Muscle layer of duodenum (tissue), 2 donors: Measurements from ENCODE around the gene MGAT4B.
"Not testable (repeated sequence)": the region's sequence is repeated elsewhere in the genome, so short reads cannot be mapped to it uniquely, and the experiment has no call there.

Experiments used
- H3K27ac ChIP-seq: one replicate; pipeline ENCODE4 v1.7.0; 2013; ENCODE audit warnings: mild to moderate bottlenecking, low read length
- H3K27me3 ChIP-seq: one replicate; pipeline ENCODE4 v1.7.0; 2013; ENCODE audit warnings: low read depth, mild to moderate bottlenecking, control low read depth, low read length
- H3K36me3 ChIP-seq, 2 donors: one replicate each; pipeline ENCODE4 v1.7.0; 2013; ENCODE audit warnings: low read length in 2 of 2, control low read depth in 1 of 2, mild to moderate bottlenecking in 1 of 2; ENCODE audit not compliant: insufficient read depth in 2 of 2, control insufficient read depth in 1 of 2
- H3K4me1 ChIP-seq, 2 donors: one replicate each; pipeline ENCODE4 v1.7.0; 2013; ENCODE audit warnings: low read length in 2 of 2, mild to moderate bottlenecking in 2 of 2, control low read depth in 1 of 2, moderate library complexity in 1 of 2; ENCODE audit not compliant: insufficient read depth in 2 of 2, control insufficient read depth in 1 of 2
- H3K4me3 ChIP-seq, 2 donors: one replicate each; pipeline ENCODE4 v1.7.0; 2013; ENCODE audit warnings: low read length in 2 of 2, low read depth in 1 of 2, mild to moderate bottlenecking in 1 of 2
- H3K9me3 ChIP-seq, 2 donors: one replicate each; pipeline ENCODE4 v1.7.0; 2013; ENCODE audit warnings: low read length in 2 of 2, control low read depth in 1 of 2, mild to moderate bottlenecking in 1 of 2; ENCODE audit not compliant: control insufficient read depth in 1 of 2
- donor health status: healthy.

The MGAT4B gene

DNA sequence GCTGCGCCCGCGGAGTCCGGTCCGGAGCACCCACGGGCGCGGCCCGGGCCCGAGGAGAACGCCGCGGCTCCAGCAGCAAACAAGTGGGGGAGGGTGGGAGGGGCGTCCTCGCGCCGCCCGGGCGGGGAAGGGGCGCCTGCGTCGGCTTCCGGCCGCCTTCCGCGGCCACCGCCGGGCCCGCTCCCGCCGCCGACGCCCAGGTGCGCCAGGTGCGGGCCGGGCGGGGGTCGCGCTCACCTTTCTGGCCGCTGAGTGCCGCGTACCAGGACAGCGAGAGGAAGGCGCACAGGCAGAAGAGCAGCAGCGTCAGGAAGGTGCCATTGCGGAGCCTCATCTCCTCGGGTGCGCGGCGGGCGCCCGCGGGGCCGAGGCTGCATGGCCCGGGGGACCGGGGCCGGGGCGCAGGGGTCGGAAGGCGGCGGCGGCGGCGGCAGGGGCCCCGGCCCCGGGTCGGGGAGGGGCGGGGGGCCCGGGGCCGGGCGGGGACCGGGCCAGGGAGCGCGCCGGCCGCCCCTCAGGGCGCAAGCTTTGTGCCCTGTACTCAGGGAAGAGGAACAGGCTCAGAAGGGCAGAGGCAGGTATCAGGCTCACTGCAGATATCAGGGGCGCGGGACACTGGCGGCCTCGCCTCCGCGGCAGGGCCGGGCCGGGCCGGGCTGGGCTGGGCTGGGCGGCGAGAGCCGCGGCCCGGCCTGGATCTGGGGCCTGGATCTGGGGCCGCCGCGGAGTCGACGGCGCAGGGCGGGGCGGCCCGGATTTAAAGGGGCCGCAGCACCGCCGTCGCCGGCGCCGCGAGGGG, at the start of gene MGAT4B:
TSS of gene MGAT4B (minus strand) at position 617 of the 799 bp plus-strand sequence. CDS start at position 334, 283 bp downstream.
- Histone ChIP-seq H3K4me1 (peaks cover 23 to 35% of the 10 kb centered on the region in 2 donors), H3K27ac (no peak within 1 kb of the TSS), H3K9me3 (no peaks in the 10 kb centered on the region), H3K4me3 (peak within 1 kb of the TSS; percentile 37 to 73), H3K36me3 (no peaks in the 10 kb centered on the region), H3K27me3 (no peaks in the 10 kb centered on the region)

DNA sequence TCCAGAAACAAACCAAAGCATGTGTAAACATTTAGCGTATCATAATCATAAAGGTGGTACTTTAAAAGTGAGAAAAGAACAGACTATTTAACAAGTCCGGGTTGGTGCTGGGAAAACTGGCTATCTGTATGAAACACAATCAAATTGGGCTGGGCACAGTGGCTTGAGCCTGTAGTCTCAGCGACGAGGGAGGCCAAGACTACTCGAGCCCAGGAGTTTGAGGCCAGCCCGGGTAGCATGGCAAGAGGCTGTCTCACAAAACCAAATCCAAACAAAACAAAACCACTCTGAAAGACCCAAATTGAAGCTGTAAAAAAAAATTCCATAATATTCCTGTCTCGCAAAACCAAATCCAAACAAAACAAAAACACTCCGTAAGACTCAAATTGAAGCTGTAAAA, 47.7 kb upstream of the MGAT4B start:
- Histone ChIP-seq H3K9me3 (no peaks in the 10 kb centered on the region), H3K4me3 (no peak overlapping the region), H3K36me3 (peaks cover 27 to 31% of the 10 kb centered on the region in 2 donors), H3K27ac (no peak overlapping the region), H3K4me1 (peaks cover 0 to 3% of the 10 kb centered on the region in 2 donors), H3K27me3 (no peaks in the 10 kb centered on the region)

DNA sequence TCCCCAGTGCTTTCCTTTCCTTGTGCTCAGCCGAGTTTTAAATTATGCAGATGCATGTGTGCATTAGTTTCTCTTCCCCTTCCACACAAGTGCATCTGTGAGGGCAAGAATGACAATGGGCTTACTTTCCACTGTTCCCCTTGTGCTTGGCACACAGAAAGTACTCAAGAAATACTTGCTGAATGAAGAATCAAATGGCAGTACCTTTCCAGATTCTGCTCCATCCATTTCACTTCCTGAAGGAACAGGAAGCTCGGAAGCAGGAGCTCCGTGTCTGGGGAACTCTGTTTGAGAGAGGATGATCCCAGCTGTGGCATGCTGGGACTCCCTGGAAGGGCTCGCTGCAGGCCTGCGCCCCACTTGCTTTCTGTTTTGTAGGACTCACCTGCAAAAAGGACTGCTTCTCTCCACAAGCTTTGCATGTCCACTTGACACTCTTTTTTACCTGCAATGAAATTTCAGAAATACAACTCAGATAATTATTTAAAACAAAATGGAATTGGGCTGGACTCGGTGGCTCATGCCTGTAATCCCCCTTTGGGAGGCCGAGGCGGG, 46.4 kb upstream of the MGAT4B start:
- H3K27ac ChIP-seq, result no peak overlapping the region
- peaks cover 0 to 3% of the 10 kb centered on the region in 2 donors for H3K4me1 ChIP-seq
- no peaks in the 10 kb centered on the region for H3K27me3 ChIP-seq
- peaks cover 35 to 42% of the 10 kb centered on the region in 2 donors for H3K36me3 ChIP-seq
- H3K4me3 ChIP-seq, result no peak overlapping the region
- H3K9me3 ChIP-seq, result no peaks in the 10 kb centered on the region

DNA sequence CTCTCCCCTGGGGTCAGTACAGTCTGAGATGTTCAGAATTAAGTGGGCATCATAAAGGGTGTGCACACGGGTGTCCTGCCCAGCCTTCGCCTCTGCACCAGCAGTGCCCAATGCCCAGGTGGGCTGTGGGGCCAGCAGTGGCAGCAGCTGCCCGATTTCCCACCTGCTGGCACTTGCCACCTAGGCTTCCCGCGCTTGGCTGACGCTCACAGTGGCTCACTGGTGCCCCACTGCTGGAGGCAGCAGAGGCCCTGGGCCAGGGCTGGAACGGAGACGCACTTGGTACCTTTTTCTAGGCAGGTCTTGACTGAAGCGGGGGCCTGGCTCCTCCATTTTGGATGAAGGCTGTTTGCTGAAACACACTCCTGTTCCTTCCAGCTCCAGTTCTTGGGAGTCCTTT, 35.0 kb upstream of the MGAT4B start:
- Histone ChIP-seq H3K36me3 (peaks cover 24 to 78% of the 10 kb centered on the region in 2 donors), H3K27me3 (no peaks in the 10 kb centered on the region), H3K4me1 (peaks cover 0 to 1% of the 10 kb centered on the region in 2 donors), H3K9me3 (peaks cover 0 to 3% of the 10 kb centered on the region in 2 donors), H3K27ac (no peak overlapping the region), H3K4me3 (no peak overlapping the region)

DNA sequence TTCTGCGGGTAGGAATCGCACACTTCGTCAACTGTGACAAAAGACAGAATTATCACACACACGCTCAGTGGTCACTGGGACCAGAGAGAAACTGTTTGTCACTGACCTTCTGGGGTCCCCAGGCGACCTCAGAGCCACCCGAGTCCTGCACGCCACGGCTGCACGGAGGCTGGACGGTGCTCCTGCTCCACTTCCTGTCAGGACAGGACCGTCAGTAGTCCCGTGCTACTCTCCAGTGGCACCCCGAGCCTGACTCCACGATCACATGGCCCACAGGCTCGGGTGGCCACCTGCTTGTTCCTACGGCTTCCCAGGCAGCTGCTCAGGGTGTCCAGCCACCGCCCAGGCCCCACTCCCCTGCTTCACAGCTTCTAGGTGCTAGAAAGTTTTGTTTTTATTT, 34.1 kb upstream of the MGAT4B start:
- H3K4me3 ChIP-seq, result no peak overlapping the region
- H3K36me3 ChIP-seq, result peaks cover 32 to 78% of the 10 kb centered on the region in 2 donors
- H3K27ac ChIP-seq, result no peak overlapping the region
- H3K27me3 ChIP-seq, result no peaks in the 10 kb centered on the region
- H3K4me1 ChIP-seq, result peaks cover 0 to 9% of the 10 kb centered on the region in 2 donors
- H3K9me3 ChIP-seq, result peaks cover 0 to 3% of the 10 kb centered on the region in 2 donors

DNA sequence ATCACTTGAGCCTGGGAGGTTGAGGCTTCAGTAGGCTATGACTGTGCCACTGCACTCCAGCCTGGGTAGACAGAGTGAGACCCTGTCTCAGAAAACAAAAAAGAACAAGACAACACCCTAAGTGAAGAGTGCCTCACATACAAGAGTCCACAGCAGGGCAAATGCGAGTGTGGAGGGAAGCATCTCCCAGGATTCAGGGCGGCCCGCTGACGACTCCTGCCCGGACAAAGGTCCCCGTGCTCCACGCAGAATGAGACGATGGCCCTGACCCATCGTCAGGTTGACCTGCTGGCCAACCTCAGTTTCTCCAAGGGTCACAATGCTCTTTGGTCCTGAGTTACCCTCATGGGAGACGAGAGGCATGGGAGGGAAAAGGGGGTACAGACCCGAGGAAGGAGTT, 33.7 kb upstream of the MGAT4B start:
- Histone ChIP-seq H3K9me3 (peaks cover 0 to 3% of the 10 kb centered on the region in 2 donors), H3K4me3 (no peak overlapping the region), H3K27ac (no peak overlapping the region), H3K27me3 (no peaks in the 10 kb centered on the region), H3K4me1 (peaks cover 0 to 9% of the 10 kb centered on the region in 2 donors), H3K36me3 (peaks cover 33 to 78% of the 10 kb centered on the region in 2 donors)

- Histone ChIP-seq H3K27ac (no peak overlapping the region), H3K4me3 (no peak overlapping the region), H3K9me3 (no peaks in the 10 kb centered on the region), H3K27me3 (no peaks in the 10 kb centered on the region), H3K4me1 (peaks cover 0 to 9% of the 10 kb centered on the region in 2 donors), H3K36me3 (peaks cover 33 to 73% of the 10 kb centered on the region in 2 donors)
Measured at GRCh38 chr5:179839328-179840256, 32.9 kb upstream of the MGAT4B start.

DNA sequence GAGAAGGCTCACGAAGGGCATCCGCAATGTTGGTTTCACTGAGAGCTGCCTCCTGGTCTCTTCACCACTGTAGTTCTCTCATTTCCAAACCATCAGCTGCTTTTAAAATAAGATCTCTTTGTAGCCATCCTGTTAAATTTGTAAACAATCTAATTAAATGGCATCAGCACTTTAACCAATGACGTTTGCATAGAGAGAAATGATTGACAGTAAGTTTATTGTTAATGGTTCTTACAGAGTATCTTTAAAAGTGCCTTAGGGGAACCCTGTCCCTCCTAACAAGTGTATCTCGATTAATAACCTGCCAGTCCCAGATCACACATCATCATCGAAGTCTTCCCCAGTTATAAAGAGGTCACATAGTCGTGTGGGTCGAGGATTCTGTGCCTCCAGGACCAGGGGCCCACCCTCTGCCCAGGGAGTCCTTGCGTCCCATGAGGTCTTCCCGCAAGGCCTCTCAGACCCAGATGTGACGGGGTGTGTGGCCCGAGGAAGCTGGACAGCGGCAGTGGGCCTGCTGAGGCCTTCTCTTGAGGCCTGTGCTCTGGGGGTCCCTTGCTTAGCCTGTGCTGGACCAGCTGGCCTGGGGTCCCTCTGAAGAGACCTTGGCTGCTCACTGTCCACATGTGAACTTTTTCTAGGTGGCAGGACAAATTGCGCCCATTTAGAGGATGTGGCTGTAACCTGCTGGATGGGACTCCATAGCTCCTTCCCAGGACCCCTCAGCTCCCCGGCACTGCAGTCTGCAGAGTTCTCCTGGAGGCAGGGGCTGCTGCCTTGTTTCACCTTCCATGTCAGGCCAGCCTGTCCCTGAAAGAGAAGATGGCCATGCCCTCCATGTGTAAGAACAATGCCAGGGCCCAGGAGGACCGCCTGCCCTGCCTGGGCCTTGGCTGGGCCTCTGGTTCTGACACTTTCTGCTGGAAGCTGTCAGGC, 30.7 kb upstream of the MGAT4B start:
- Histone ChIP-seq H3K4me3 (no peak overlapping the region), H3K27ac (no peak overlapping the region), H3K4me1 (peaks cover 0 to 9% of the 10 kb centered on the region in 2 donors), H3K27me3 (no peaks in the 10 kb centered on the region), H3K36me3 (peaks cover 50 to 79% of the 10 kb centered on the region in 2 donors), H3K9me3 (no peaks in the 10 kb centered on the region)

DNA sequence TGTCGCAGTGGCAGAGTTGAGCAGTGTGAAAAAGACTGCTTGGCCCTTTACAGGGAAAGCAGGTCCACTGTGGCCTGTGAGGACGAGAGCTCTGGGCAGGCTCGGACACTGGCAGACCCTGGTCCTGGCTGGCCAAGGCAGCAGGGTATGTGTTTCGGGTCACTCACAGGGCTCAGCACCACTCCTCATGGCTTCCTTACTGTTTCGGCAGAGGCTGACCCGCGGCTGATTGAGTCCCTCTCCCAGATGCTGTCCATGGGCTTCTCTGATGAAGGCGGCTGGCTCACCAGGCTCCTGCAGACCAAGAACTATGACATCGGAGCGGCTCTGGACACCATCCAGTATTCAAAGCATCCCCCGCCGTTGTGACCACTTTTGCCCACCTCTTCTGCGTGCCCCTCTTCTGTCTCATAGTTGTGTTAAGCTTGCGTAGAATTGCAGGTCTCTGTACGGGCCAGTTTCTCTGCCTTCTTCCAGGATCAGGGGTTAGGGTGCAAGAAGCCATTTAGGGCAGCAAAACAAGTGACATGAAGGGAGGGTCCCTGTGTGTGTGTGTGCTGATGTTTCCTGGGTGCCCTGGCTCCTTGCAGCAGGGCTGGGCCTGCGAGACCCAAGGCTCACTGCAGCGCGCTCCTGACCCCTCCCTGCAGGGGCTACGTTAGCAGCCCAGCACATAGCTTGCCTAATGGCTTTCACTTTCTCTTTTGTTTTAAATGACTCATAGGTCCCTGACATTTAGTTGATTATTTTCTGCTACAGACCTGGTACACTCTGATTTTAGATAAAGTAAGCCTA, 29.8 kb upstream of the MGAT4B start:
- Histone ChIP-seq H3K9me3 (no peaks in the 10 kb centered on the region), H3K4me1 (peaks cover 0 to 9% of the 10 kb centered on the region in 2 donors), H3K27me3 (no peaks in the 10 kb centered on the region), H3K27ac (no peak overlapping the region), H3K36me3 (peaks cover 52 to 81% of the 10 kb centered on the region in 2 donors), H3K4me3 (no peak overlapping the region)

DNA sequence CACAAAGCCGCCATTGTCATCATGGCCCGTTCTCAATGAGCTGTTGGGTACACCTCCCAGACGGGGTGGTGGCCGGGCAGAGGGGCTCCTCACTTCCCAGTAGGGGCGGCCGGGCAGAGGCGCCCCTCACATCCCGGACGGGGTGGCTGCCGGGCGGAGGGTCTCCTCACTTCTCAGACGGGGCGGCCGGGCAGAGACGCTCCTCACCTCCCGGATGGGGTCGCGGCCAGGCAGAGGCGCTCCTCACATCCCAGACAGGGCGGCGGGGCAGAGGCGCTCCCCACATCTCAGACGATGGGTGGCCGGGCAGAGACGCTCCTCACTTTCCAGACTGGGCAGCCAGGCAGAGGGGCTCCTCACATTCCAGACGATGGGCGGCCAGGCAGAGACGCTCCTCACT, 28.2 kb upstream of the MGAT4B start:
- not testable (repeated sequence) for H3K27ac ChIP-seq, H3K9me3 ChIP-seq, H3K4me1 ChIP-seq, H3K4me3 ChIP-seq, H3K27me3 ChIP-seq
- peaks cover 57 to 83% of the 10 kb centered on the region in 2 donors for H3K36me3 ChIP-seq
